ENCODE data around the gene THTPA.

GRCh38 chr14:23564181-23564812 is 8.2 kb downstream of the THTPA start:
- TF ChIP-seq EP300 (IDR thresholded peaks at IDR 0.05) (no peak), POLR2A (IDR thresholded peaks at IDR 0.05) (no peak), CTCF (IDR thresholded peaks at IDR 0.05) (no peak), POLR2AphosphoS5 (IDR thresholded peaks at IDR 0.05) (no peak)
